Neuronal stem cell (in vitro differentiated cells): ENCODE results near the gene FLOT2.
"Not testable (repeated sequence)": the region's sequence is repeated elsewhere in the genome, so short reads cannot be mapped to it uniquely, and the experiment has no call there.

Experiments used
- DNase-seq: peaks from one replicate; pipeline ENCODE4 v3.0.0-alpha.2; 2013; ENCODE audit warnings: low spot score
- H2AFZ ChIP-seq: one replicate; pipeline ENCODE4 v1.6.1; 2013; ENCODE audit warnings: mild to moderate bottlenecking, low read length, inconsistent platforms
- H2AK5ac ChIP-seq: 2 replicates; pipeline ENCODE4 v1.6.1; 2013; ENCODE audit warnings: low read depth, mild to moderate bottlenecking, inconsistent platforms, low read length, moderate library complexity, mixed read lengths
- H2BK120ac ChIP-seq: 2 replicates; pipeline ENCODE4 v1.6.1; 2013; ENCODE audit warnings: low read depth, mild to moderate bottlenecking, inconsistent platforms, low read length, moderate library complexity, mixed read lengths
- H2BK12ac ChIP-seq: one replicate; pipeline ENCODE4 v1.6.1; 2013; ENCODE audit warnings: low read length, inconsistent platforms
- H2BK15ac ChIP-seq: 2 replicates; pipeline ENCODE4 v1.6.1; 2013; ENCODE audit warnings: mild to moderate bottlenecking, low read length, inconsistent platforms, mixed read lengths
- H2BK5ac ChIP-seq: one replicate; pipeline ENCODE4 v1.6.1; 2013; ENCODE audit warnings: inconsistent platforms, mild to moderate bottlenecking, low read length, moderate library complexity
- H3K14ac ChIP-seq: one replicate; pipeline ENCODE4 v1.6.1; 2013; ENCODE audit warnings: low read length, inconsistent platforms
- H3K18ac ChIP-seq: 2 replicates; pipeline ENCODE4 v1.6.1; 2013; ENCODE audit warnings: low read length, inconsistent platforms
- H3K23ac ChIP-seq: 2 replicates; pipeline ENCODE4 v1.6.1; 2013; ENCODE audit warnings: low read depth, mild to moderate bottlenecking, mixed read lengths, low read length, inconsistent platforms; ENCODE audit not compliant: poor library complexity
- H3K27ac ChIP-seq: replicated peaks from 3 replicates; pipeline ENCODE4 v1.5.1; 2013; ENCODE audit warnings: low read length, inconsistent platforms
- H3K27me3 ChIP-seq, 3 experiments: 2 replicates each; pipeline ENCODE4 v1.6.1; 2013; ENCODE audit warnings: low read length in 3 of 3, mild to moderate bottlenecking in 2 of 3, inconsistent platforms in 1 of 3, low read depth in 1 of 3, mixed read lengths in 1 of 3, moderate library complexity in 1 of 3; ENCODE audit not compliant: control insufficient read depth in 3 of 3, insufficient read depth in 3 of 3
- H3K36me3 ChIP-seq, 2 donors: replicated peaks in 1 of 2; 2 replicates each; pipeline ENCODE4 v1.6.1; 2013; ENCODE audit warnings: low read length in 2 of 2; ENCODE audit not compliant: control insufficient read depth in 2 of 2, insufficient read depth in 2 of 2
- H3K4ac ChIP-seq: 2 replicates; pipeline ENCODE4 v1.6.1; 2013; ENCODE audit warnings: inconsistent platforms, mild to moderate bottlenecking, low read length, moderate library complexity
- H3K4me1 ChIP-seq, 2 donors: 1 replicate in 1 of 2; 2 replicates in 1 of 2; pipeline ENCODE4 v1.6.1; 2013; ENCODE audit warnings: low read length in 2 of 2, low read depth in 1 of 2; ENCODE audit not compliant: control insufficient read depth in 2 of 2, insufficient read depth in 1 of 2
- H3K4me2 ChIP-seq: one replicate; pipeline ENCODE4 v1.6.1; 2013; ENCODE audit warnings: mild to moderate bottlenecking, low read length, inconsistent platforms; ENCODE audit not compliant: insufficient read depth, poor library complexity, severe bottlenecking
- H3K4me3 ChIP-seq, 2 donors: 2 replicates each; pipeline ENCODE4 v1.5.1; 2013; ENCODE audit warnings: low read length in 2 of 2, mild to moderate bottlenecking in 2 of 2, inconsistent platforms in 1 of 2, moderate library complexity in 1 of 2
- H3K79me1 ChIP-seq: one replicate; pipeline ENCODE4 v1.6.1; 2013; ENCODE audit warnings: low read depth, mild to moderate bottlenecking, inconsistent platforms, low read length, moderate library complexity
- H3K9ac ChIP-seq: one replicate; pipeline ENCODE4 v1.6.1; 2013; ENCODE audit warnings: mild to moderate bottlenecking, low read depth, low read length, inconsistent platforms; ENCODE audit not compliant: poor library complexity
- H3K9me3 ChIP-seq, 2 donors: replicated peaks in 1 of 2; 2 replicates each; pipeline versions ENCODE3 to v1.6.1; 2013; ENCODE audit warnings: low read length in 2 of 2, mild to moderate bottlenecking in 2 of 2, inconsistent platforms in 1 of 2, low read depth in 1 of 2, mixed read lengths in 1 of 2, moderate library complexity in 1 of 2; ENCODE audit not compliant: control insufficient read depth in 2 of 2, insufficient read depth in 1 of 2
- H4K8ac ChIP-seq: one replicate; pipeline ENCODE4 v1.6.1; 2013; ENCODE audit warnings: low read depth, mild to moderate bottlenecking, inconsistent platforms, low read length, moderate library complexity
- H4K91ac ChIP-seq: one replicate; pipeline ENCODE4 v1.6.1; 2013; ENCODE audit warnings: low read length, low read depth, mild to moderate bottlenecking, inconsistent platforms; ENCODE audit not compliant: poor library complexity
- WGBS, 2 donors: extraction: QIAGEN DNeasy Blood & Tissue Kit; methylation state at CpG; one replicate each; pipeline ENCODE4 v1.1.7; 2013; ENCODE audit warnings: missing lambda C conversion rate in 2 of 2, mixed read lengths in 1 of 2; ENCODE audit not compliant: insufficient read length in 2 of 2, insufficient replicate concordance in 1 of 2; ENCODE audit errors: extremely low coverage in 2 of 2; 5-methylcytosine and 5-hydroxymethylcytosine counted together

The FLOT2 gene

DNA sequence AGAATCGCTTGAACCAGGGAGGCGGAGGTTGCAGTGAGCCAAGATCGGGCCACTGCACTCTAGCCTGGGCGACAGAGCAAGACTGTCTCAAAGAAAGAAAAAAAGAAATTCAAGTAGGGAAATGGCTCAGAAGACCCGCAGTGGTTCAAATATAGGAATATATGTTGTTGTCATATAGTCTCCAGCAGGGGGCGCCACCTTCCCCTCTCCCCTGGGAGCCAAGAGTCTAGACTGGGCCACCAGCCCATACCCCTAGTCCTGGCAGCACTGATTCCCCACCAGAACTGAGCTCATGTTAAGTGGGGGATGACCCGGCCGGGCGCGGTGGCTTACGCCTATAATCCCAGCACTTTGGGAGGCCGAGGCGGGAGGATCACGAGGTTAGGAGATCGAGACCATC, 48.9 kb downstream of the FLOT2 start:
- not testable (repeated sequence) for H3K79me1 ChIP-seq, H2AK5ac ChIP-seq, DNase-seq, H4K8ac ChIP-seq, H2BK120ac ChIP-seq, H3K4me3 ChIP-seq, H3K9me3 ChIP-seq, H3K18ac ChIP-seq, H2BK15ac ChIP-seq, H3K4ac ChIP-seq, H3K14ac ChIP-seq, H2AFZ ChIP-seq, H3K27ac ChIP-seq, H3K27me3 ChIP-seq, H2BK12ac ChIP-seq, H3K23ac ChIP-seq, H3K4me2 ChIP-seq, H2BK5ac ChIP-seq, H3K36me3 ChIP-seq, H3K9ac ChIP-seq, H4K91ac ChIP-seq, H3K4me1 ChIP-seq
- no CpG with 5 or more reads among the region's 15 CpGs for WGBS, 2 donors

DNA sequence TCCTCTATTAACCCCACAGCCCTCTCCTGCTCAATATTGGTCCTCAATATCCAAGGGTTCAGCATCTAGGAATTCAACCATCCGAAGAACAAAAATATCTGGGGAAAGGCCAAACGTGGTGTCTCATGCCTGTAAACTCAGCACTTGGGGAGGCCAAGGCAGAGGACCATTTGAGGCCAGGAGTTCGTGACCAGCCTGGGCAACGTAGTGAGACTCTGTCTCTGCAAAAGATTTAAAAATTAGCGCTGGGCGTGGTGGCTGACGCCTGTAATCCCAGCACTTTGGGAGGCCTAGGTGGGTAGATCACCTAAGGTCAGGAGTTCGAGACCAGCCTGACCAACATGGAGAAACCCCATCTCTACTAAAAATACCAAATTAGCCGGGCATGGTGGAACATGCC, 50.8 kb downstream of the FLOT2 start:
- H3K9ac ChIP-seq, H3K18ac ChIP-seq, H3K4me2 ChIP-seq, H4K8ac ChIP-seq, H2AK5ac ChIP-seq, H3K79me1 ChIP-seq, H3K23ac ChIP-seq, H2BK15ac ChIP-seq, DNase-seq, H3K9me3 ChIP-seq, H2BK120ac ChIP-seq, H4K91ac ChIP-seq, H2BK5ac ChIP-seq, H2AFZ ChIP-seq, H3K14ac ChIP-seq, H3K36me3 ChIP-seq, H2BK12ac ChIP-seq, H3K27ac ChIP-seq, H3K27me3 ChIP-seq, H3K4ac ChIP-seq, H3K4me3 ChIP-seq: not testable (repeated sequence)
- no CpG with 5 or more reads among the region's 9 CpGs for WGBS, 2 donors
- H3K4me1 ChIP-seq: peaks cover 2 to 10% of the 10 kb centered on the region in 2 donors

DNA sequence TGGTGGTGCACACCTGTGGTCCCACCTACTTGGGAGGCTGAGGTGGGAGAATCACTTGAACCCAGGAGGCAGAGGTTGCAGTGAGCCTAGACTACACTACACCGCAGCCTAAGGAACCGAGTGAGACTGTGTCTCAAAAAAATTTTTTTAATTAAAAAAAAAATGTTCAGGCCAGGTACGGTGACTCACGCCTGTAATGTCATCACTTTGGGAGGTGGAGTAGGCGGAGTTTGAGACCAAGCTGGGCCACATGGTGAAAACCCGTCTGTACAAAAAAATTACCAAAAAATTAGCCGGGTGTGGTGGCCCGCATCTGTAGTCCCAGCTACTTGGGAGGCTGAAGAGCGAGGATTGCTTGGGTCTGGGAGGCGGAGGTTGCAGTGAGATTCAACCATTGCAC, 51.3 kb downstream of the FLOT2 start:
- Histone ChIP-seq H3K4me1 (peaks cover 2 to 11% of the 10 kb centered on the region in 2 donors), H2AFZ (no peak overlapping the region), H2AK5ac (no peak overlapping the region), H3K23ac (no peak overlapping the region), H3K4me3 (no peak overlapping the region), H3K27me3 (no peaks in the 10 kb centered on the region), H3K4ac (no peak overlapping the region), H2BK15ac (no peak overlapping the region), H3K9me3 (no peaks in the 10 kb centered on the region), H3K4me2 (no peak overlapping the region), H2BK120ac (no peak overlapping the region), H3K9ac (no peak overlapping the region), H3K14ac (no peak overlapping the region), H2BK12ac (no peak overlapping the region), H3K18ac (no peak overlapping the region), H4K8ac (no peak overlapping the region), H4K91ac (no peak overlapping the region), H2BK5ac (no peak overlapping the region), H3K36me3 (no peaks in the 10 kb centered on the region), H3K79me1 (peaks cover 3% of the 10 kb centered on the region), H3K27ac (no peak overlapping the region)
- WGBS, 2 donors: no CpG with 5 or more reads among the region's 10 CpGs
- DNase-seq: no peak

DNA sequence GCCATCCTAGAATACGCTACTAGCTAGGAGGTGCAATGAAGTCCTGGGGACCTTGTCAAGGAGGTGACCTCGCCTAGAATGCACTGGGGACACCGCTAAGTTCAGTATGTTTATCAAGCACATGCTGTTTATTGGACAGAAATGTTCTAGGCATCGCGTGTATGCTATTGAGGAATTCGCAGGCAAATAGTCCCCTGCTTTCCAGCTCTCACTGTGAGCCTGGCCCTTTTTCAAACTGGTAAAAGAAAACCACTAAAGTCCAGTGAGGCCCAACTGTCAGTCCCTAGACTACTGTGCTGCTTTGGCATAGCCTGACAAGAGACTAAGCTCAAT, 53.8 kb downstream of the FLOT2 start:
- Histone ChIP-seq H3K4ac (no peak overlapping the region), H3K9ac (no peak overlapping the region), H3K4me3 (no peak overlapping the region)

More for the DNA sequence above, 53.8 kb downstream of the FLOT2 start:
- H4K91ac ChIP-seq: no peak overlapping the region
- H3K4me2 ChIP-seq: no peak overlapping the region
- no peak overlapping the region for H3K14ac ChIP-seq
- H2BK120ac ChIP-seq: no peak overlapping the region
- no peak overlapping the region for H2AFZ ChIP-seq
- DNase-seq: no peak
- H3K36me3 ChIP-seq: peaks cover 0 to 5% of the 10 kb centered on the region in 2 donors
- no CpG with 5 or more reads among the region's 6 CpGs for WGBS, 2 donors
- H2AK5ac ChIP-seq: no peak overlapping the region
- no peaks in the 10 kb centered on the region for H3K27me3 ChIP-seq
- H2BK5ac ChIP-seq: no peak overlapping the region
- peaks cover 3% of the 10 kb centered on the region for H3K79me1 ChIP-seq
- H3K4me1 ChIP-seq: peaks cover 2 to 9% of the 10 kb centered on the region in 2 donors
- no peak overlapping the region for H3K18ac ChIP-seq
- no peak overlapping the region for H2BK12ac ChIP-seq
- no peak overlapping the region for H3K27ac ChIP-seq
- H3K9me3 ChIP-seq: no peaks in the 10 kb centered on the region
- H3K23ac ChIP-seq: no peak overlapping the region
- no peak overlapping the region for H2BK15ac ChIP-seq
- no peak overlapping the region for H4K8ac ChIP-seq
